Left ventricle myocardium inferior (tissue), 1 donor: ENCODE measurements around the gene CEP131. TPM values are rescaled to one million over a fixed set of nuclear protein-coding genes. Genes with fewer than 3 reads are reported as not detected.

Experiments
- DNase-seq: peaks from one replicate; pipeline ENCODE4 v3.0.0-alpha.2; 2020
- H3K27ac ChIP-seq: fragments of 200-600 bp; replicated peaks from 2 replicates; pipeline ENCODE4 v1.8.0; 2021
- H3K27me3 ChIP-seq: fragments of 200-600 bp; 2 replicates; pipeline ENCODE4 v1.8.0; 2021; ENCODE audit warnings: low read depth
- H3K36me3 ChIP-seq: fragments of 200-600 bp; 2 replicates; pipeline ENCODE4 v1.8.0; 2021
- H3K4me1 ChIP-seq: fragments of 200-600 bp; 2 replicates; pipeline ENCODE4 v1.8.0; 2021
- H3K4me3 ChIP-seq: fragments of 200-600 bp; 2 replicates; pipeline ENCODE4 v1.8.0; 2021; ENCODE audit warnings: mild to moderate bottlenecking, moderate library complexity
- H3K9me3 ChIP-seq: fragments of 200-600 bp; replicated peaks from 2 replicates; pipeline ENCODE4 v1.8.0; 2021
- CTCF ChIP-seq: fragments of 200-600 bp; IDR thresholded peaks from 2 replicates; pipeline ENCODE4 v1.8.0; 2021; ENCODE audit warnings: antibody characterized with exemption, mild to moderate bottlenecking, borderline replicate concordance
- intact Hi-C: fragments of 100-400 bp; cut with micrococcal nuclease; formaldehyde crosslinking; loops from one replicate; pipeline ENCODE4 v1.11.0; 2022
- total RNA-seq: library from RNA; stranded (reverse); fragmentation: NEBNext Ultra II Directional; extraction: Animal tissue kit (Norgen Biotek cat#: 25700); gene quantifications from one replicate; pipeline ENCODE4 v1.2.1, GENCODE V29; 2021
- donor health status: DM: no; HTN: yes; CAD: no; lungs with severe emphysema.

CEP131 gene
- total RNA-seq, 1 donor from 2014 or later = 7.6 TPM

GRCh38 chr17:81194941-81195901 lies 27.5 kb downstream of the CEP131 start:
- Histone ChIP-seq H3K27ac (peak overlapping the region; percentile 89), H3K4me1 (peaks cover 48% of the 10 kb centered on the region), H3K27me3 (no peaks in the 10 kb centered on the region), H3K4me3 (no peak overlapping the region), H3K36me3 (peaks cover 21% of the 10 kb centered on the region), H3K9me3 (no peaks in the 10 kb centered on the region)
- DNase-seq = peak; percentile 79
- TF ChIP-seq CTCF = no peak
- intact Hi-C loops = no loop called here

GRCh38 chr17:81194225-81194760 lies 28.5 kb downstream of the CEP131 start:
- H3K27me3 ChIP-seq = no peaks in the 10 kb centered on the region
- H3K4me3 ChIP-seq = no peak overlapping the region
- intact Hi-C loops = no loop called here
- peaks cover 48% of the 10 kb centered on the region for H3K4me1 ChIP-seq
- peaks cover 21% of the 10 kb centered on the region for H3K36me3 ChIP-seq
- H3K27ac ChIP-seq = peak overlapping the region; percentile 89
- DNase-seq = no peak
- no peak for TF ChIP-seq CTCF
- no peaks in the 10 kb centered on the region for H3K9me3 ChIP-seq

GRCh38 chr17:81193470-81194224 lies 29.1 kb downstream of the CEP131 start:
- H3K27me3 ChIP-seq = no peaks in the 10 kb centered on the region
- H3K4me1 ChIP-seq = peaks cover 44% of the 10 kb centered on the region
- no peaks in the 10 kb centered on the region for H3K9me3 ChIP-seq
- no peak for TF ChIP-seq CTCF
- no peak for DNase-seq
- intact Hi-C loops = no loop called here
- H3K4me3 ChIP-seq = no peak overlapping the region
- H3K27ac ChIP-seq = no peak overlapping the region
- peaks cover 14% of the 10 kb centered on the region for H3K36me3 ChIP-seq

- Histone ChIP-seq H3K27me3 (no peaks in the 10 kb centered on the region), H3K27ac (no peak overlapping the region), H3K4me3 (no peak overlapping the region), H3K36me3 (peaks cover 10% of the 10 kb centered on the region), H3K9me3 (no peaks in the 10 kb centered on the region), H3K4me1 (peaks cover 41% of the 10 kb centered on the region)
- no peak for TF ChIP-seq CTCF
- intact Hi-C loops = no loop called here
- DNase-seq = no peak
Measured at GRCh38 chr17:81193051-81193410, 29.7 kb downstream of the CEP131 start.

GRCh38 chr17:81192386-81193050 lies 30.2 kb downstream of the CEP131 start:
- intact Hi-C loops = no loop called here
- Histone ChIP-seq H3K27ac (no peak overlapping the region), H3K9me3 (no peaks in the 10 kb centered on the region), H3K27me3 (no peaks in the 10 kb centered on the region), H3K36me3 (peaks cover 6% of the 10 kb centered on the region), H3K4me1 (peaks cover 35% of the 10 kb centered on the region), H3K4me3 (no peak overlapping the region)
- no peak for TF ChIP-seq CTCF
- no peak for DNase-seq
